Activated T-helper 2 cell treated with anti-CD3 and anti-CD28 coated beads, Interferon-gamma antibody, Interleukin-2, Interleukin-4, amounts not matched to agents 10 μg/mL and 5 μg/mL and 100 μg/mL, durations not matched to agents 14 hours and 24 hours and 36 hours (primary cell): Measurements from ENCODE around the gene NTM. TPM values are rescaled to one million over a fixed set of nuclear protein-coding genes. Genes with fewer than 3 reads are reported as not detected.

Source experiments
- DNase-seq: peaks from one replicate; pipeline ENCODE4 v3.0.0; 2021; ENCODE audit warnings: low spot score
- H3K27ac Mint-ChIP-seq: one replicate; pipeline ENCODE4 v1.8.0; 2021; ENCODE audit warnings: mixed read lengths
- H3K27me3 Mint-ChIP-seq: one replicate; pipeline ENCODE4 v1.8.0; 2021; ENCODE audit warnings: low read depth, mixed read lengths
- H3K36me3 Mint-ChIP-seq: one replicate; pipeline ENCODE4 v1.8.0; 2021; ENCODE audit warnings: low read depth, mixed read lengths
- H3K4me1 Mint-ChIP-seq: one replicate; pipeline ENCODE4 v1.8.0; 2021; ENCODE audit warnings: low read depth, mixed read lengths
- H3K4me3 Mint-ChIP-seq: one replicate; pipeline ENCODE4 v1.8.0; 2021; ENCODE audit warnings: low read depth, mild to moderate bottlenecking, moderate library complexity, mixed read lengths
- H3K9me3 Mint-ChIP-seq: one replicate; pipeline ENCODE4 v1.8.0; 2021; ENCODE audit warnings: mixed read lengths
- intact Hi-C: fragments of 100-400 bp; cut with micrococcal nuclease; formaldehyde crosslinking; loops from one replicate; pipeline ENCODE4 v1.15.1; 2023
- total RNA-seq: library from RNA; stranded (reverse); gene quantifications from 2 replicates; pipeline ENCODE4 v1.2.3, GENCODE V29; 2022

The NTM gene
- total RNA-seq, 1 donor from 2014 or later = not detected

DNA sequence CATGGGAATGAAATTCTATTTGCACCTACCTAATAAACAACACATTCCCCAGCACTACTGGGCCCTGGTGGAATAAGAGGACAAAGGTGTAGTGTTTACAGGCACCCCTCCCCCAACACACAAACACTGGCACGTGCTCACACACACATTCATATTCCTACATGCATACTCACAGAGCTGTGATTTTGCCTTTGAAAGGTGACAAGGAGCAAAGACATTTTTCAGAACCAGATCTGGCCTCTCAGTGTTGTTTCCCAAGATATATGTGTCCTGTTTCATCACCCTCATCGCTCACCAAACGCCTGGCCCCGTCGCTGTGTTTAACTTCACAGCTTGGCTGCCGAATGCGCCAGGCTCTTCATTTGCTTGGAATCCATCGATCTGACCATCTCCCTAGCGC lies 292.6 kb downstream of the NTM start:
- H3K9me3 Mint-ChIP-seq = no peaks in the 10 kb centered on the region
- no peaks in the 10 kb centered on the region for H3K27me3 Mint-ChIP-seq
- intact Hi-C loops = no loop called here
- H3K4me3 Mint-ChIP-seq = no peak overlapping the region
- no peak overlapping the region for H3K27ac Mint-ChIP-seq
- H3K36me3 Mint-ChIP-seq = no peaks in the 10 kb centered on the region
- no peaks in the 10 kb centered on the region for H3K4me1 Mint-ChIP-seq
- no peak for DNase-seq

DNA sequence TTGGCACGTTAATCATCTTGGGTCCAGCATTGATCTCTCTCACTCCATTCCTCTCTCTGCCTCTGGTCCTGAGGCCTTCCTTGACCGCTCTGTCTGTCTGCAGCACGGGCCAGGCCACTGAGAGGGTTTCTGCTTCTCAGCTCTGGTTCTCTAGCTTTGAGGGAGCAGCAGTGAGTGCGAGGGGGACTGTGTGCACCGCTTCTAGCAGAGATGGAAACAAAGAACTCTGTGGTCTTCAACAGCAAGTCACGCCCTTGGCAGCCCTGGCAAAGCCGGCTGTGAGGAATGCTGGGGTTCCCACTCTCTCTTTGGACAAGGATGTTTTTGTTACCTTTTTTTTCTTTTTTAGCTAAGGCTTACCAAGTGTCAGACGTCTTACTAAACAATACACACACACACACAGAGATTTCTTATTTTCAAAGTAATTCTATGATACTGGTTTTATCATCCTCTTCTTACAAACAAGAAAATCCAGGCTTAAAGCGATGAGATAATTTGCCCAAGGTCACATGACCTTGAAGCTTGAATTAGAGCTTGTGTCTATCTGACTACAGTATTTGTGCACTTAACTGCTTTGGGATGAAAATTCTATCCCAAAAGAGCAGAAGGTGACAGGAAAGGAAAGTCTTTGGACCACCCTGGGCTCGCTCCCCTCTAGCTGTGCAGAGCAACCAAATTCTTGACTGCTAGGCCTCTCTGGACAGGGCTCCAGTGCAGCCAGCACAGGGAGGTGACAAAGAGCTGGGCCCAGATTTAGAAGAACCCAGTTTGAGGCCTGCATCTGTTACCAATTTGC lies 293.2 kb downstream of the NTM start:
- Mint-ChIP-seq H3K9me3 (no peaks in the 10 kb centered on the region), H3K27me3 (no peaks in the 10 kb centered on the region), H3K4me3 (no peak overlapping the region), H3K4me1 (no peaks in the 10 kb centered on the region), H3K27ac (no peak overlapping the region), H3K36me3 (no peaks in the 10 kb centered on the region)
- no peak for DNase-seq
- intact Hi-C loops = no loop called here

DNA sequence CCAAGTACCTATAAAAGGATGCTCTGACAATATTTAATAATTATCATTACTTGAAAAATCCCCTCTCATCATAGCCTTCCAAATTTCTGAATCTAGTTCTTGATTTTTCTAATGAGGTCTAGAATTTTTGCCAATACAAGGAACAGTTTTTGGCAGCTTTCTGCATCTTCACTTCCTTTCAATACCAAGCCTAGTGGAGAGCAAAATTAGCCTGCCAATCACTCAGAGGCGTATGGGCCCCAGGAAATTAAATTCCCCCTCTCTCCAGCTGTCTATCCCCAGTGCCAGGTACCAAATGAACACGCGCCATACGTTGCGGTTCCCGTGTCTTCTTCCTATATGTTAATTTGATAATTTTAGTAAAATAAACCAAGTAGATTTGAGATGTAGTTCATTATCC lies 293.9 kb downstream of the NTM start:
- no peaks in the 10 kb centered on the region for H3K9me3 Mint-ChIP-seq
- H3K4me1 Mint-ChIP-seq = peaks cover 3% of the 10 kb centered on the region
- no peak overlapping the region for H3K4me3 Mint-ChIP-seq
- DNase-seq = no peak
- intact Hi-C loops = no loop called here
- no peaks in the 10 kb centered on the region for H3K36me3 Mint-ChIP-seq
- H3K27ac Mint-ChIP-seq = no peak overlapping the region
- no peaks in the 10 kb centered on the region for H3K27me3 Mint-ChIP-seq

DNA sequence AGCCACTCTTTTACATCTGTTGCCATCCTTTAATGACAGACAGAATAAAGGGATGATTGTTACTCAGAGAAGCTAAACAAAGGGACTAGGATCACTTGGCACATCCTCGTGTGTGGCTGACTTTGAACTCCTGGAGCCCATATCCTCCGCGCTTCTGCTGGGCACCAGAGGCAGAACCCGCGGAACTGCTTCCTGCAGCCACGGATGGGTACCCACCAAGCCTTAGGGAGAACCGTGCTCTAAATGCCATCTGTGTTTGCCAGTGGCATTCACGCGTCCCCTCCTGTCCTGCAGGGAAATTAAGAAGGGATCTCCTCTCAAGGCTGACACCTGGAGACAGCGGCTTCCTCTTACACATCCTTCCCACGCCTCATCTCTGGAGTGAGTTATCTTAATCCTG lies 294.4 kb downstream of the NTM start:
- no peak overlapping the region for H3K4me3 Mint-ChIP-seq
- no peak for DNase-seq
- H3K9me3 Mint-ChIP-seq = no peaks in the 10 kb centered on the region
- intact Hi-C loops = no loop called here
- H3K4me1 Mint-ChIP-seq = peaks cover 3% of the 10 kb centered on the region
- H3K27me3 Mint-ChIP-seq = no peaks in the 10 kb centered on the region
- H3K36me3 Mint-ChIP-seq = no peaks in the 10 kb centered on the region
- no peak overlapping the region for H3K27ac Mint-ChIP-seq

DNA sequence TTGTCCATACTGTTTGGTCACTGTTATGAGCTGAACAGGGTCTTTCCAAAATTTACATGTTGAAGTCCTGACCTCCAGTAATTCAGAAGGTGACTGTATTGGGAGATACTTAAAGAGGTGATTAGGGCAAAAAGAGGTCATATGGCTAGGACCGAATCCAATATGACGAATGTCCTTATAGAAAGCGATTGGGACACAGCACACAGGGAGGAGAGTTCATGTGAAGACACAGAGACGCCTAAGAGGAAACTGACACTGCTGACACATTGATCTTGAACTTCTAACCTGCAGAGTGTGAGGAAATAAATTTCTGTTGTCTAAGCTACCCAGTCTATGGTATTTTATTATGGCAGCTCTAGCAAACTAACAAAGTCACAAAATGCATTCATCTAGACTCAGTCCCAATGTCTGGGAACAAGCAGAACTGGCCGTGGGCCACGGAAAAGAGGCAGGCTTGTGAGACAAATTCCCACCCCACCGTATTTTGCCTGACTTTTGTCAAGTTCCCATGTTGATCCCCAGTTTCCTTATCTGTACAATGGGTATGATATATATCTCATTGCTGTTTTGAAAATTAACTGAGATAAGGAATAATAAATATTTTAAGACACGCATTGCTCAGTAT lies 295.0 kb downstream of the NTM start:
- Mint-ChIP-seq H3K4me1 (peaks cover 3% of the 10 kb centered on the region), H3K4me3 (no peak overlapping the region)

DNA sequence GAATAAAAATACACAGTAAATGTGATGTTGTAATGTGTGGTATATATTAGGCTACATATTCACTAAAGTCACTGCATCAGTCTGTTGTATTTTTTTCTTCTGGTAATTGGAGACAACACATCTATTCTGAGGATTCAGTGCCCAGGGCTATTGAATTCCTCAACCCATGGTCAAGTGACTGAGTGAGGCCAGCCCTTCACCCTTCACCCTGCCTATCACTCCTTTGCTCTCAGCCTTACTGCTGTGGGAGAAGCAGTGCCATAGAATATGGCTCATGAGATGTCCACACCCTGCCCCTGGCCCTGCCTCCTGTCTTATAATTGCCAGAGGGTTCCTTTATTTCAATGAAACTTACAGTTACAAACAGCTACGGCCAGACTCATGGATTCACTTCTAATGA lies 295.6 kb downstream of the NTM start:
- Mint-ChIP-seq H3K4me3 (no peak overlapping the region), H3K27ac (no peak overlapping the region), H3K27me3 (no peaks in the 10 kb centered on the region), H3K4me1 (peaks cover 3% of the 10 kb centered on the region), H3K9me3 (no peaks in the 10 kb centered on the region), H3K36me3 (no peaks in the 10 kb centered on the region)
- no peak for DNase-seq
- intact Hi-C loops = no loop called here

More for the DNA sequence above, 295.0 kb downstream of the NTM start:
- no peak for DNase-seq
- H3K27ac Mint-ChIP-seq = no peak overlapping the region
- no peaks in the 10 kb centered on the region for H3K27me3 Mint-ChIP-seq
- no peaks in the 10 kb centered on the region for H3K9me3 Mint-ChIP-seq
- intact Hi-C loops = no loop called here
- H3K36me3 Mint-ChIP-seq = no peaks in the 10 kb centered on the region

DNA sequence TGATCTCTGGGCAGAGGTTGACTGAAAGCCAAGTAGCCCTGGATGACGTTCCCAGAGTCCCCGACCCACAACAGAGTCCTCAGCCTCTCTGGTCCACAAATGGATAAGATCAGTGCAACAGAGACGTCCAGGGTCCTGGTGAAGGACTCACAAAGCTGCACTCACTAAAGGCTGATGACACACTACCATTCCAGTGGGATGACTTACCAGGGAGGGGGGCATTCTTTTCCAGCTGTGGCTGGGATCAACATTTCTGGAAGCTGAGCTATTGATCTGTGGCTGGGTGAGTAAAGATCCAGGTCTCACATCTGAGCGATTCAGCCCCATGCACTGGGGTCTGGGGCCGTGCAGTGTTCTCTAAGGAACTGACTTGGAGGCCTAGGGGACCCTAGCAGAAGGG lies 296.2 kb downstream of the NTM start:
- H3K4me3 Mint-ChIP-seq = no peak overlapping the region
- H3K27ac Mint-ChIP-seq = no peak overlapping the region
- intact Hi-C loops = no loop called here
- H3K27me3 Mint-ChIP-seq = no peaks in the 10 kb centered on the region
- H3K4me1 Mint-ChIP-seq = peaks cover 3% of the 10 kb centered on the region
- no peak for DNase-seq
- H3K9me3 Mint-ChIP-seq = no peaks in the 10 kb centered on the region
- no peaks in the 10 kb centered on the region for H3K36me3 Mint-ChIP-seq

DNA sequence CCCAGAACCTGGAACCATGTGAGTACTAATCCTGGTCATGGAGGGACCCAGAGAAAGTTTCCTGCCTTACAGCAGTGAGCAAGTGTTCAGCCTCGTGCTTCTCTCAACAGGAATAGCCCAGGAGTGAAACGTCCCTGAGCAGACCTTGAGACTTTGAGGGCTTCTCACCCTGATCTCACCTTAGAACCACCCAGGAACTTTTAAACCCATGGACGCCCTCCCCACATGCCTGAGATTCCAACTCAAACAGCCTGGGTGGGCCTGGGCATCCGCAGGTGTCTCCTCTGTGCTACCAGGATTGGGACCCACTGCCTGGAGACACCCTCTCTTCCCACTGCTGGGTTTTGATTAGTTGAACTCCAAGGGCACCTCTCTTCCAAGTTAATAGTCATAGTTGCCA lies 297.2 kb downstream of the NTM start:
- no peaks in the 10 kb centered on the region for H3K9me3 Mint-ChIP-seq
- no peaks in the 10 kb centered on the region for H3K27me3 Mint-ChIP-seq
- H3K27ac Mint-ChIP-seq = no peak overlapping the region
- H3K36me3 Mint-ChIP-seq = no peaks in the 10 kb centered on the region
- no peak overlapping the region for H3K4me3 Mint-ChIP-seq
- no peak for DNase-seq
- intact Hi-C loops = no loop called here
- peaks cover 3% of the 10 kb centered on the region for H3K4me1 Mint-ChIP-seq

DNA sequence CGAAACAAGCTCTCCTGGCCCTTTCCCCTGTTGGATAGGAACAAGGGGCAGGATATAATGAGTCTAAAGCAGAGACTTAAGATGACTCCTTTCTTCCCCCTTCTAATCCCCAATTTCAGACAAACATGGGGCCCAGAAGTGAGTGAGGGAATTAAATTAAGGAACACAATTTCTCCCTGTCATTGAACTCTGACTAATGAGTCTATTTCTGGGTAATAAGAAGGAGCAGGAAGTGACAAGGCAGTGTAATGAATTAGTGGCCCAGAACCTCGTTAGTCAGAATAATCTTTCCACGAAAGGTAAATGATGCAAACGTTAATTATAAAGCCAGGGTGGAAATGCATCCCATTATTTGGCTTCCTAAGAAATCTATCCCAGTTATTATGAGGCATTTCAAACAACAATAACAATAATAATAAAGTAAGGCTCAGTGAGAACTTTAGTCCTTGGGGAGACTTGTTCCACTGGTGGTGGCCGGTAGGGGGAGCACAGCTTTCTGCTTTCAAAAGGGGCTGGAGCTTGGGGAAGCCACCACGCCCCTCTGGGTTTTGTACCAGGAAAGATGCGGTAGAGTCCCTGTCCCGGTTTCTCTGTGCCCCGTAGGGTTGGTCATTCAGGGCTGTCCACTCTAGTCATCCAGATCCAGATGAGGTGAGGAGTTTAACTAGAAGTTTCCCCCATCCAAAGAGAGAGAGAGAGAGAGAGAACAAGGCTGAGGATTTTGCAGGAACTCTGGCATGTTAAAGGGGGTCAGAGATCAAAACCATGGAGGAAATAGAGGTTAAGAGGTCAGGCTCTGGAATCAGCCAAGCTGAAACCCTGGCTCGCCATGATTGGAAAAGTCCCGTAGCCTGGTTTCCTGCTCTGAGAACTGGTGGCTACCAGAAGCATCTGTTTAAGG lies 298.3 kb downstream of the NTM start:
- Mint-ChIP-seq H3K27ac (no peak overlapping the region), H3K36me3 (no peaks in the 10 kb centered on the region), H3K4me3 (no peak overlapping the region), H3K9me3 (no peaks in the 10 kb centered on the region), H3K4me1 (peaks cover 4% of the 10 kb centered on the region), H3K27me3 (no peaks in the 10 kb centered on the region)
- intact Hi-C loops = no loop called here
- DNase-seq = peak; percentile 22

DNA sequence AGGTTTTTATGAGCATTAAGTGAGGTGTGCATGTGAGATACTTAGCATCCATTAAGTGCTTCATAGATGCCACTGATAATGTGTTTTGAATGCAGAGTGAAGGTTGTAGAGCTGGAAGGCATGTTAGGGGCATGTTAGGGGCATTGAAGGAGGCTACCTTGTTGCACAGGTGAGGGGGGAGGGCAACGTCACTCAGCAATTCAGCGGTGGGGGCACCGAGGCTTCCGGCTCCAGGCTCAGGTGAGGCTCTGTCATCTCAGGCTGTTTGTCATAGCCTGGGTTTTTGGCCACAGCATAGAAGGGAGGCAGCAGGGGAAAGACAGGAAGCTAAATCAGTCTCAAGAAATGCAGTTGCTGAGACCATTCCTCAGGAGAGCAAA lies 299.0 kb downstream of the NTM start:
- H3K27ac Mint-ChIP-seq = no peak overlapping the region
- no peaks in the 10 kb centered on the region for H3K27me3 Mint-ChIP-seq
- H3K9me3 Mint-ChIP-seq = no peaks in the 10 kb centered on the region
- no peaks in the 10 kb centered on the region for H3K36me3 Mint-ChIP-seq
- intact Hi-C loops = no loop called here
- no peak for DNase-seq
- H3K4me1 Mint-ChIP-seq = peaks cover 7% of the 10 kb centered on the region
- no peak overlapping the region for H3K4me3 Mint-ChIP-seq

DNA sequence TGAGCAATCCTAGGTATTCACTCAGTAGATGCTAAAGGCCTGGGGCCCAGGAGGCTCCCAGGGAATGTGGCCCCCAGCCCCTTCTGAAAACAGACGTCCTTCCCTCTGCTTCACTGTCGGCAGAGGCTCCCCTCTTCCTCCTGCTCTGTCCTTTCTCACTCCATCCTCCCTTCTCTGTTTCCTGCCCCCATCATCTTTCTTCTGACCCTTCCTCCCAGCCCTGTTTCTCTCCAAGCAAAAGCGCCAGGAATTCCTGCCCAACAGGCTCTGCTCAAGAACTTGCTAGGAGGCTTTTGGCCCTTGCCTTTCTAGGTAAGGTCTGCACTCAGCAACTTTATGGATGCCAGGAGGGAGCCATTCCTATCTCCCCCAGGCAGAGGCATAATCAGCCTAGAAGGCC lies 300.5 kb downstream of the NTM start:
- H3K36me3 Mint-ChIP-seq = no peaks in the 10 kb centered on the region
- no peaks in the 10 kb centered on the region for H3K9me3 Mint-ChIP-seq

DNA sequence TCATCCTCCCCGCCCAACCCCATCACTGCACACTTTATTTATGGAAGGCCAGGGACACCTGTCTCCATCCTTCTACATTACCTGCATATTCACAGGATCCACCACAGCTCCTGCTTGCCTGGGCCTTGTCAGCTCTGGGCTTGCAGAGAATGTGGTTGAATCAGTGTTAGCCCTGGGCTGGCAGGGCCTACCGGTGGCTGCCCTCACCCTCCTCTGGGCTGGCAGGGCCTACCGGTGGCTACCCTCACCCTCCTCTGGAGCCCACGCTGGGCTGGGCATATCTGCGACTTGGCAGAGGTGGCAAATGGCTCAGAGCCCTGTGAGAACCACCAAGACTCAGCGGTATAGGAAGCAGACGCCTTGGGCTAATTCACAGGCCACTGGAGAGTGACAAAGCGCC lies 300.9 kb downstream of the NTM start:
- H3K4me3 Mint-ChIP-seq = no peak overlapping the region
- H3K36me3 Mint-ChIP-seq = no peaks in the 10 kb centered on the region
- no peak overlapping the region for H3K27ac Mint-ChIP-seq
- H3K9me3 Mint-ChIP-seq = no peaks in the 10 kb centered on the region
- peaks cover 7% of the 10 kb centered on the region for H3K4me1 Mint-ChIP-seq
- no peaks in the 10 kb centered on the region for H3K27me3 Mint-ChIP-seq
- no peak for DNase-seq
- intact Hi-C loops = loop anchor here (5.0 kb wide), 3 partner anchors 424 to 749 kb away; no protein-coding TSS in a partner anchor

More for the DNA sequence above, 300.5 kb downstream of the NTM start:
- Mint-ChIP-seq H3K27me3 (no peaks in the 10 kb centered on the region), H3K4me3 (no peak overlapping the region), H3K4me1 (peaks cover 7% of the 10 kb centered on the region), H3K27ac (no peak overlapping the region)
- no peak for DNase-seq
- intact Hi-C loops = loop anchor here (5.0 kb wide), 3 partner anchors 424 to 749 kb away; no protein-coding TSS in a partner anchor

DNA sequence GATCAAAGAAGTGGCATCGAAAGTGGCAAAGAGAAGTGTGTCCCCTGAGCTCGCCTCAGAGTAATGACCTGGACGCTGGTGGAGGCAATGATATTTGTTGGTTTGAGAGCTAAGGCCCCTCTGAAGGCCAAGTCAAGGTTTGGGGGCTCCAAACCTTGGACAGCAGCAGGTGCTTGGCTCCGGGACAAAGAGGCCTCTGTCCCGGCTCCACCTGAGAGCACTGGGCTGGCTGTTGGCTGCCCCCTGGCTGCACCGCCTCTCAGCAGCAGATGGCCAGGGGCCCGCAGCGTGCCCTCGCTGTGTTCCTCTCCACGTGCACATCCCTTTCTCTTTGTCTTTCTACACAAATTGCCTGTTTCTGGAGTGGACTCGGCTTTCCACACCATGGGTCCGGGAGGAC lies 301.3 kb downstream of the NTM start:
- intact Hi-C loops = loop anchor here (5.0 kb wide), 3 partner anchors 424 to 749 kb away; no protein-coding TSS in a partner anchor
- Mint-ChIP-seq H3K4me3 (no peak overlapping the region), H3K9me3 (no peaks in the 10 kb centered on the region), H3K36me3 (no peaks in the 10 kb centered on the region), H3K4me1 (peaks cover 7% of the 10 kb centered on the region), H3K27ac (no peak overlapping the region), H3K27me3 (no peaks in the 10 kb centered on the region)
- DNase-seq = no peak
